Left colon (tissue), 2 donors: ENCODE data around the gene TMC3. TPM values are rescaled to one million over a fixed set of nuclear protein-coding genes. Genes with fewer than 3 reads are reported as not detected.
"Not testable (repeated sequence)": the region's sequence is repeated elsewhere in the genome, so short reads cannot be mapped to it uniquely, and the experiment has no call there.

Experiments used
- ATAC-seq: fragments of 200-7000 bp; cut with Tn5 transposase; one replicate; pipeline ENCODE4 v1.9.1; 2020; ENCODE audit warnings: mild to moderate bottlenecking, moderate library complexity
- DNase-seq, 2 donors: peaks; one replicate each; pipeline ENCODE4 v3.0.0-alpha.2; 2020
- intact Hi-C, 2 donors: fragments of 100-400 bp; cut with DNase I in 1 of 2; cut with micrococcal nuclease in 1 of 2; formaldehyde crosslinking; loops; one replicate each; pipeline versions ENCODE4 v1.11.2 to v1.14.0; 2022; cut with DNase I, micrococcal nuclease
- total RNA-seq, 2 donors: library from RNA; stranded (reverse); fragmentation: NEBNext Ultra II Directional; extraction: Animal tissue kit (Norgen Biotek cat#: 25700); gene quantifications; one replicate each; pipeline ENCODE4 v1.2.1, GENCODE V29; 2021
- donor health status: DM: no; HTN: no; CAD: no.
- donor health status: DM: yes; HTN: yes; CAD: no.

TMC3 gene
- total RNA-seq, 2 donors from 2014 or later: not detected

DNA sequence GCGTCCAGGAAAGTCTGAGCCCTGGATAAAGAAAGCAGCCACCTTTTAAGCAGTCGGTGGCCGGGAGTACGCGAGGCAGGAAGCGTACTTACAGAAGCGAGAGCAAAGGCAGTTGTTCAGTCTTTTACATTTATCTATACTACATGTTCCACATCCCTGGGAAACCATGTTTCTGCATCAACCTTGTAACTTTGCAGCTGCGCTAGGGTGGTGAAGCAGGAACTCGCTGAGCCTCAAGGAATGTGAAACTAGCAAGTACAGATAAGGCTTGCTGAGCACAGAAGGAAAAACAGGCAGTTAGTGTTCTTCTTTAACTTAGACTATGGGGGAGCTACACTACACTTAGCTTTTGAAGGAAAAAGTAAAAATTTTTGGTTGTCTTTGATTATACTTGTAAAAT is 42.9 kb downstream of the TMC3 start:
- intact Hi-C loops: loop anchor here in 1 of 2 donors (5.0 kb wide), 1 partner anchor 54 kb away; no protein-coding TSS in a partner anchor

GRCh38 chr15:81330366-81331090 is 43.5 kb downstream of the TMC3 start:
- intact Hi-C loops: loop anchor here in 1 of 2 donors (5.0 kb wide), 1 partner anchor 53 kb away; no protein-coding TSS in a partner anchor
- ATAC-seq: no peak
- DNase-seq: no peak

More for the DNA sequence above, 42.9 kb downstream of the TMC3 start:
- ATAC-seq, DNase-seq: not testable (repeated sequence)

DNA sequence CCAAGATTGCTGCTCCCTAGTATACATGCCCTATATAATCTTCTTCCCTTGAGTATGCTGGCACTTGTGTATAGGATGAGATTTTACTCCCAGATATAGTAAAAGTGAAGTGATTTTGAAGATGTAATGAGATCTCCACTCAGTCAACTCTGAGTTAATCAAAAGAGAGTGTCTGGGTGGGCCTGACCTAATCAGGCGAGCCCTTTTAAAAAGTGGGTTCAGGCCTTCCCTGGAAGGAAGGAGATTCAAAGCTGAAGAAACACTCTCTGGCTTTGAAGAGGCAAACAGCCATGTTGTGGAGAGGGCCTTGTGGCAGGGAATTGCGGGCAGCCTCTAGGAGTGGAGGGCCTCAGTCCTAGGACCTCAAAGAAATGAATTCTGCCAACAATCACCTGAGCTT is 44.6 kb downstream of the TMC3 start:
- no peak for ATAC-seq
- intact Hi-C loops: loop anchor here in 1 of 2 donors (10.0 kb wide), 1 partner anchor 55 kb away; no protein-coding TSS in a partner anchor
- DNase-seq: no peak

DNA sequence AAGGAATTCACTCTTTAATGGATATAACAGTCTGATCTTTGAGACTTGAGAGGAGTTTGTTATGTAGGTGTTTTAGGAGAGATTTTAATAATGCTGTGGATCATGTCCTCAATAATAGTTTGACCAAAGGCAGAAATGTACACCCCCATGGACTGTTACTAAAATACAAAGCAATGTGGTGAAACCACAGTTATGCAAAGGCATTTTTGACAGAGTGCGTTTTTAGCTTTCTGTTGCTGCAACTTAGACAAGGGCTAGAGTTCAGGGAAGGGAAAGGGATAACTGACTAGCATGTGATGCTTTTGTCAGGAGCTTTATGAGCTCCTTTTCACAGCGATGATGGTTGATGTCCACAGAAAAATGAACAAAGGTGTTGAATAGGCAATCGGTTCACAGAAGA is 46.5 kb downstream of the TMC3 start:
- DNase-seq (no peak), ATAC-seq (no peak)
- intact Hi-C loops: loop anchor here in 1 of 2 donors (10.0 kb wide), 1 partner anchor 53 kb away; no protein-coding TSS in a partner anchor

- no peak for ATAC-seq
- no peak for DNase-seq
- intact Hi-C loops: loop anchor here in 1 of 2 donors (10.0 kb wide), 1 partner anchor 52 kb away; no protein-coding TSS in a partner anchor
Measured at GRCh38 chr15:81326466-81327212, 47.4 kb downstream of the TMC3 start.

DNA sequence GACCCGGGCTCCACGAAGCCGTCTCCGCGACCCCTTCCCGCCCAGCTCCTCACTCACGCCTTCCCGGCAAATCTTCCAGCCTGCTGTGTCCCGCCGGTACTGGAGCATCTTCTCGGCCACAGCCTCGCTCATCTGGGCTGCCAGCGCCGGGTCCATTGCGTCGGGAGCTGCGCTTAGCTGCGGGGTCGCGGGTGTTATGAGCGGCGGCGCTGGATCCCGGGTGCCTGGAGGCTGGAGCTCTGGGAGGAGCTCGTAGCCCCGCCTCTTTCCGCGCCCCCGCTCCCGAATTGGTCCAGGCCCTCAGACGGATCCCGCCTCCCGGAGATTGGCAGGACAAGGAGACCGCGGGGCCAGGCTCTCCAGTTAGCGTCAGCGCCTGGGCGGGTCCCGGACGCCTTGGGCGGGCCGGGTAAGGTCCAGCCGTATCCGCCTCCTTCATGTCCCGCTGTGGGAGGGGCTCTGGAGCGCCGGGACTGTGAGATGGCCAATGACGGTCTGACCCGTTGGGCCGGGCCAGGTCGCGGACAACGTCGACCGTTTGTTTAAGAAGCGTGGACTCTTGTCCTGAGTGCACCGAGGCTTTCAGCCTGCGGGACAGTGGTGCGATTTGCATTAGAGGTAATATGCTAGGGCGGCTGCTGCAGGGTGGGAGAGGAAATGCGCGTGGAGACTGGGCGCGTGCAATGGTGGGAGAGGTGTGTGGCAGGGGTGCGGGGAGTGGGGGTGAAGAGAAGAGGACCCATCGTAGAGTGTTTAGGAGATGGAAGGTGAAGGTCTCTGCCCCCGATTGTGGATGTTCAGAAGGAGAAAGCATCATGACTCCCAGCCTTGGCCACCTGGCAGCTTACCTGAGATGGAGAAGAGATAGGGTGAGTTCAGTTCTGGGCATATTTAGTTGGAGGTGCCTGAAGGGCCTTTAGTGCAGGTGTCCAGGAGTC is 49.8 kb downstream of the TMC3 start, which contains the start of gene STARD5:
STARD5 (minus strand) TSS at position 198 of the 938 bp plus-strand sequence; CDS start at position 156, 42 bp downstream.
- intact Hi-C loops: loop anchor here in 1 of 2 donors (10.0 kb wide), 1 partner anchor 49 kb away; no protein-coding TSS in a partner anchor
- peak; percentile 99 to 100 for DNase-seq
- peak; percentile 93 for ATAC-seq

- DNase-seq (no peak), ATAC-seq (peak; percentile 29)
- intact Hi-C loops: loop anchor here in 1 of 2 donors (10.0 kb wide), 1 partner anchor 49 kb away; no protein-coding TSS in a partner anchor
Measured at GRCh38 chr15:81323559-81323943, 50.5 kb downstream of the TMC3 start.

- intact Hi-C loops: loop anchor here in 1 of 2 donors (10.0 kb wide), 1 partner anchor 48 kb away; no protein-coding TSS in a partner anchor
- ATAC-seq (peak; percentile 57), DNase-seq (peak; percentile 43 to 66)
Measured at GRCh38 chr15:81322676-81323253, 51.2 kb downstream of the TMC3 start.

GRCh38 chr15:81321667-81322066 is 52.3 kb downstream of the TMC3 start:
- DNase-seq (no peak), ATAC-seq (no peak)
- intact Hi-C loops: loop anchor here in 1 of 2 donors (10.0 kb wide), 1 partner anchor 47 kb away; no protein-coding TSS in a partner anchor

GRCh38 chr15:81317642-81318017 is 56.4 kb downstream of the TMC3 start:
- intact Hi-C loops: no loop called here
- ATAC-seq: no peak
- DNase-seq: no peak

GRCh38 chr15:81316267-81316666 is 57.7 kb downstream of the TMC3 start:
- DNase-seq (no peak), ATAC-seq (no peak)
- intact Hi-C loops: no loop called here

- intact Hi-C loops: no loop called here
- ATAC-seq (no peak), DNase-seq (peak in 1 of 2 donors; percentile 17)
Measured at GRCh38 chr15:81315452-81316175, 58.4 kb downstream of the TMC3 start.

- no peak for ATAC-seq
- peak in 1 of 2 donors; percentile 8 for DNase-seq
Measured at GRCh38 chr15:81314378-81314777, 59.6 kb downstream of the TMC3 start.

GRCh38 chr15:81313686-81314085 is 60.3 kb downstream of the TMC3 start:
- intact Hi-C loops: no loop called here
- ATAC-seq (no peak), DNase-seq (no peak)

More at GRCh38 chr15:81314378-81314777, 59.6 kb downstream of the TMC3 start:
- intact Hi-C loops: no loop called here

DNA sequence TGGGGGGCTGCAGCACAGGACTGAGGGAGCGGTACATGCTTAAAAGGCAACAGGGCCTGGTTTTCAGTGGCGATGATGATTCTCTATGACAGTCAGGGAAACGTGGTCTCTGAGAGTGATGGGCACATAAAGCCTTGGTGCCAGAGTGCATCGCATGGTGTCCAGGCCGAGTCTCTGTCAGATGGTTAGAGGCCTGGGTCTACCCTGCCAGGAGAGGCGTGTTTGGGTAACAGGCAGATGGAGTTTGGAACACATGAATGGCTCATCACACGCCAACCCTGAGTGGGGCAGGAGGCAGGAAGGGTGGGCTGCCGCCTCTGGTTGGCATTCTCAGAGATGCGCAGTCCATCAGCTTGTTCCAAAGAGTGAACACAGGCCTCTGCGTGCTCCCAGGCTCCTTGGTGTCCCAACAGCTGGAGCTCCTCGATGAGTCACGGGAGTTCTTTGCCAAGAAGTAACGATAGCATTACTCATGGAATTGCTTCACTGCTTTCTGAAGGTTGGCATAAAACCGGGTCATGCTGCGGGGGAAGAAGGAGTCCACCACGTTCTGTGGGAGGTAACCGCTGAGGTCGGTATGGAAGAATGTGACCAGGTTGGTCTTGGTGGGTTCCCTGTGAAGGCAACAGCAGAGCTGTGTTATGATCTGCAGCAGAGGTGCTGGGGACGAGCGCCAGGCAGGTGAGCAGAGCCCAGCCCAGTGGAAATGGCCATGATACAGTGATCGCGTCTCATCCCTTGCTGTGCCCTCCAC is 61.0 kb downstream of the TMC3 start:
- intact Hi-C loops: no loop called here
- peak; percentile 28 for ATAC-seq
- DNase-seq: peak in 1 of 2 donors; percentile 70

DNA sequence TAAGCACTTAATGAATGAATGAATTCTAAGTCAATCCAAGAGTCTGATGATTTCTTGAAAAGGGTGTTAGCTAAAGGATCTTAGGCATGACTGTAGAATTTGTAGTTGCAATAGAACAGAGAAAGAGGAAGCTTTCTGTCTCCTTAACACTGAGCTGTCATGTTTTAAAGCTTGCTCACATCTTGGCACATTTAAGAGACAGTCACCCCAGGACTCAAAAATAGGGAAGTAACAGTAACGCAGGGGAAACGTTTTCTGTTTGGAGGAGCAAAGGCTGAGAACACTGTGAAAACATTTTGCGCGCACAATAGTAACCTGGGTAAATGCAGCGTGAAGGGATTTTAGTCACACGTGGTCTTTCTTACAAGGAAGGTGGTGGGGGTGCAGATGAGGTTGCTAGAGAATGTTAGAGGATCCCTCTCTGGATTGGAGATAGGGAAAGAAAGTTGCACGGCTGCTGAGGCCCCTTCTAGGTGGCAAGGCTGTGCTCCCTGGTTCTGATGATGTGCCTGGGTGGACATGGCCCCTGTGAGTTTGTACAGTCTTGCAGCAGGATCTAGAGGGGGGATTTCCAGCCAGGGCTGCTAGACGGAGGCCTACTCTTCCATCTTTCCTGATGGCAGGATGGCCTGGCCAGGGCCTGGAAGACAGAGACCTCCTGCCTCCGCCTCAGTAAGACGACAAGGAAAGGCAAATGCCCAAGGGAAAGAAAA is 62.1 kb downstream of the TMC3 start:
- intact Hi-C loops: no loop called here
- DNase-seq (no peak), ATAC-seq (peak; percentile 17)
